ENCODE measurements around the gene CTBP1. TPM values are rescaled to one million over a fixed set of nuclear protein-coding genes. Genes with fewer than 3 reads are reported as not detected.

Gene CTBP1
- total and polyA plus RNA-seq, 2 donors from 2014 or later: 96.1 to 170 TPM

DNA sequence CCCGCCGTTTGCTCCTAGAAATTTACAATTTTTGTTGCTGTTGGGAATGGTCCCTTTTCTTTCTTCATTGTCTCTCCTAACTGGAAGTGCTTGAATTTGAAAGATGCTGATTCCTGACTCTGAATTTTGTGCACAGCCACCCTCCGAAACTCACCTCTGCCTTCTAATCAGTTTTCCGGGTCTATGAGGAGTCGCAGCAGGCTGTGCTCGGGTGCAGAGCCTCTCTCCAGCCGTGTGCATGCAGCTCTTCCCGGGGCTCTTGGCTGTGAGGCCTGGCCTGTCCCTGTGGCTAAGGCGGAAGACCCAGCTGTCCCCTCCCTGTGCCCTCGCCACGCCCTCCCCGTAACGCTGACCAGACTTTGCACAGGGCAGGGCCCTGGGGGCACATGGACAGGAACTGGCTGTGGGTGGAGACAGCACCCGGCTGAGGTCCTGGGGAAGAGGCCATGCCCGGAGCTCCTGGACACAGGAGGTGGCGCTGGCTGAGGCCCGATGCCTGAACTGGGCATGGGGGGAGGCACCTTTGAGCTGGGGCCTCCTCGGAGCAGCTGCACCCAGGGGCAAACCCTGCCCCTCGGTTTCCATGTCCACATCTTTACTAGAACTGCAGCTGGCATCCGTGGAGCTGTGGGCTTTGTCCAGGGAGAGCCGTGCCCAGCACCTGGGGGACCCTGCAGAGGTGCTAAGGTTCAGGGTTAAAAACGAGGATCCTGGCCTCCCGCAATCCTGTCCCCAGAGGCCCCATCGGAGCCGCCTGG lies 43.9 kb downstream of the CTBP1 start:
- FAIRE-seq: no peak
- no peaks in the 10 kb centered on the region for H3K36me3 ChIP-seq (ENCODE audit: control insufficient read depth in 2 of 3, insufficient read depth in 3 of 3, low read length in 3 of 3)
- H3K27ac ChIP-seq (ENCODE audit: low read depth in 2 of 2, low read length in 2 of 2): no peak overlapping the region
- no peaks in the 10 kb centered on the region for H3K27me3 ChIP-seq (ENCODE audit: control insufficient read depth, insufficient read depth, low read length)
- peak in 3 of 5 donors; percentile 5 to 74 (median 41) for DNase-seq
- no peaks in the 10 kb centered on the region for H3K9me3 ChIP-seq (ENCODE audit: control insufficient read depth in 2 of 3, insufficient read depth in 1 of 3, low read length in 3 of 3)
- peaks cover 0 to 21% (median 3%) of the 10 kb centered on the region in 3 donors for H3K4me1 ChIP-seq (ENCODE audit: control insufficient read depth in 2 of 3, insufficient read depth in 2 of 3, low read depth in 1 of 3, low read length in 3 of 3)
- no peak overlapping the region for H3K9ac ChIP-seq (ENCODE audit: low read length in 3 of 3)
- no peak for TF ChIP-seq CTCF (IDR thresholded peaks at IDR 0.05; ENCODE audit: borderline replicate concordance, extremely low read depth, insufficient read depth)
- intact Hi-C loops (cut with DNase I): no loop called here
- H3K4me3 ChIP-seq (ENCODE audit: low read length in 3 of 3): no peak overlapping the region

DNA sequence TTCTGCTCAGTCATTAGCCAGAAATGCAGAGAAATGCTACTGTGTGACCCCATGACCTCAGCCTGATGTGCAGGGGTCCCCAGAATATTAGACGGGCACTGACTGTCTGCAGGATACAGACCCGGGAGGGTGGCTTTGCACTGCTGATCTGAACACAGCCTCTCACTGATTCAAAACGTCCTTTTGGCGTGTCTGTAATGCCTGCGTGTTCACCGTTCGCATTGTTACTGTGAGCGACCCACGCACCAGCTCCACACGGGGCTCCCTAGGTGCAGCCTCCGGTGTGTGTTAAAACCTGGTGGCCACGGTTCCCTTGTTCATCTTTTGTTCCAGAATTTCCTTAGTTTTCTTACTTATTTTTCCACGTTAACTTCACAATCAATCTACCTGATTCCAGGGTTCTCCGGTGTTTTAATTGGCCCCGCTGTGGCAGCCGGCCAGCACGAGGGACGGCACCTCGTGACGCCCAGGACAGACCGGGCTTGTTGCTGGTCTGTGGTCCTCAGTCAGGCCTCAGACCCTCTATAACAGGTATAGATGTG lies 44.6 kb downstream of the CTBP1 start:
- FAIRE-seq (no peak), DNase-seq (peak in 3 of 5 donors; percentile 2 to 51 (median 24))
- H3K27me3 ChIP-seq (ENCODE audit: control insufficient read depth, insufficient read depth, low read length): no peaks in the 10 kb centered on the region
- no peaks in the 10 kb centered on the region for H3K36me3 ChIP-seq (ENCODE audit: control insufficient read depth in 2 of 3, insufficient read depth in 3 of 3, low read length in 3 of 3)
- intact Hi-C loops (cut with DNase I): no loop called here
- no peak overlapping the region for H3K27ac ChIP-seq (ENCODE audit: low read depth in 2 of 2, low read length in 2 of 2)
- TF ChIP-seq CTCF (IDR thresholded peaks at IDR 0.05; ENCODE audit: borderline replicate concordance, extremely low read depth, insufficient read depth): no peak
- H3K9ac ChIP-seq (ENCODE audit: low read length in 3 of 3): no peak overlapping the region
- H3K9me3 ChIP-seq (ENCODE audit: control insufficient read depth in 2 of 3, insufficient read depth in 1 of 3, low read length in 3 of 3): no peaks in the 10 kb centered on the region
- no peak overlapping the region for H3K4me3 ChIP-seq (ENCODE audit: low read length in 3 of 3)
- H3K4me1 ChIP-seq (ENCODE audit: control insufficient read depth in 2 of 3, insufficient read depth in 2 of 3, low read depth in 1 of 3, low read length in 3 of 3): peaks cover 0 to 20% (median 3%) of the 10 kb centered on the region in 3 donors

DNA sequence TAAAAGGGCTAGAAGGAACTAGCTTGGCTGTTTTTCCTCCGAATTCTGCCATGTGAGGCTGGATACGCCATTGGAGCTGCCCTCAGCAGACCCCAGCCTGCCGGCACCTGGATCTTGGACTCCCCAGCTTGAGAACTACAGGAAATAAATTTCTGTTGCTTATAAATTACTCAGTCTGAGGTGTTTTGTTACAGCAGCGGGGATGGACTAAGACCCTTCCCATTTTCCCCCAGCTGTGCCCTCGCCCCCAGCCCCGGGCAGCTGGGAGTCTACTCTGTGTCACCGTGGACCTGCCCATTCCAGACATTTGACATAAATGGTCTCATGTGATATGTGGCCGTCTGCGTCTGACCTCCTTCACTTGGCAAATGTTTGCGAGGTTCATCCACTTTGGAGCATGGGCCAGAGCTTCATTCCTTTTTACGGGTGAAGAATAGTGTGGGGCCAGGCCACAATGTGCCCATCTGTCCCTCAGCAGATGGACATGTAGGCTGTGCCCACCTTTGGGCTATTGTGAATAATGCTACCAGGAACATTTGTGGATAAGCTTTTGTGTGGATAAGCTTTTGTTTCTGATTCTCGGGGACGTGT lies 45.8 kb downstream of the CTBP1 start:
- Histone ChIP-seq H3K4me1 (ENCODE audit: control insufficient read depth in 2 of 3, insufficient read depth in 2 of 3, low read depth in 1 of 3, low read length in 3 of 3) (peaks cover 0 to 12% (median 3%) of the 10 kb centered on the region in 3 donors), H3K27ac (ENCODE audit: low read depth in 2 of 2, low read length in 2 of 2) (no peak overlapping the region), H3K36me3 (ENCODE audit: control insufficient read depth in 2 of 3, insufficient read depth in 3 of 3, low read length in 3 of 3) (no peaks in the 10 kb centered on the region), H3K4me3 (ENCODE audit: low read length in 3 of 3) (no peak overlapping the region), H3K9me3 (ENCODE audit: control insufficient read depth in 2 of 3, insufficient read depth in 1 of 3, low read length in 3 of 3) (no peaks in the 10 kb centered on the region), H3K9ac (ENCODE audit: low read length in 3 of 3) (no peak overlapping the region), H3K27me3 (ENCODE audit: control insufficient read depth, insufficient read depth, low read length) (no peaks in the 10 kb centered on the region)
- FAIRE-seq: no peak
- peak in 2 of 5 donors; percentile 9 to 36 for DNase-seq
- TF ChIP-seq CTCF (IDR thresholded peaks at IDR 0.05; ENCODE audit: borderline replicate concordance, extremely low read depth, insufficient read depth): no peak
- intact Hi-C loops (cut with DNase I): no loop called here
